Epithelial cell of esophagus (primary cell): ENCODE data around the gene RARS2.

Experiments
- DNase-seq: peaks from one replicate; pipeline ENCODE4 v3.0.0; 2010; ENCODE audit warnings: low read depth
- H3K4me3 ChIP-seq: 2 replicates; pipeline ENCODE4 v1.5.1; 2011; ENCODE audit warnings: mild to moderate bottlenecking, low read length, control low read depth
- CTCF ChIP-seq: IDR thresholded peaks from 2 replicates; pipeline ENCODE4 v1.5.1; 2011; ENCODE audit warnings: low read depth, mild to moderate bottlenecking, low read length, control low read depth, inconsistent platforms; ENCODE audit not compliant: insufficient read depth; ENCODE audit errors: missing control alignments

The RARS2 gene

DNA sequence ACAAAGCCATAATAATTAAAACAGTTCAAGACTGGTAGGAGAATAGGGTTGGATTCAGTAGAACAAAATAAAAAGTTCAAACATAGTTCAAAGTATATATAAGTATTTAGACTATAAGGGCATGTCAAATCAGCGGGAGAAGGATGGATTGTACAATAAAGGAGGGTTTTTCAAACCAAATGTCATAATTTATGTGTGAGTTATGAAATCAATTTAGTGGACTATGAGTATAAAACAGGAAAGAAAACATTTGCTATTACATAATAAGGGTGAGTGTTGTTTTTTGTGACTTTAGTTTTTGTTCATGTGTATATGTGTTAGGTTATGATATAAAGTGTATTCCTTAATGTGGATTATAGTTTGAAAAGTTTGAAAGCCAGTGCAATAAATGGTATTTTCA is 10.8 kb upstream of the RARS2 start:
- no peak for TF ChIP-seq CTCF
- no peak for DNase-seq
- no peak overlapping the region for H3K4me3 ChIP-seq

DNA sequence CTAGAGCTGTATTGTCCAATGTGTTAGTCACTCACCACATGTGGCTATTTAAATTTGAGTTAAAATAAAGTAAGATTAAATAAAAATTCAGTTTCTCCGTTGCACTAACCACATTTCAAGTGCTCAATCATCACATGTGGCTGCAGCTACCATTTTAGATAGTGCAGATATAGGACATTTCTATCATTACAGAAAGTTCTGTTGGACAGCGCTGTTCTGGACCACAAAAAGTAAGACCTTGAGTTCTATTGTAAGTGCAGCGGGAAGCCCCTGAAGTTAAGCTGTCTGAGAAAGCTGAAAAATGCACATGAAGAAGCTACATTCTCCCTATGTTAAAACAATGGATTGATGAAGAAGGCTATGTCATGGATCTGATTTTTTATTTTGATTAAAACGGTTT is 1.2 kb upstream of the RARS2 start:
- H3K4me3 ChIP-seq = peak overlapping the region; percentile 95
- no peak for TF ChIP-seq CTCF
- DNase-seq = no peak

DNA sequence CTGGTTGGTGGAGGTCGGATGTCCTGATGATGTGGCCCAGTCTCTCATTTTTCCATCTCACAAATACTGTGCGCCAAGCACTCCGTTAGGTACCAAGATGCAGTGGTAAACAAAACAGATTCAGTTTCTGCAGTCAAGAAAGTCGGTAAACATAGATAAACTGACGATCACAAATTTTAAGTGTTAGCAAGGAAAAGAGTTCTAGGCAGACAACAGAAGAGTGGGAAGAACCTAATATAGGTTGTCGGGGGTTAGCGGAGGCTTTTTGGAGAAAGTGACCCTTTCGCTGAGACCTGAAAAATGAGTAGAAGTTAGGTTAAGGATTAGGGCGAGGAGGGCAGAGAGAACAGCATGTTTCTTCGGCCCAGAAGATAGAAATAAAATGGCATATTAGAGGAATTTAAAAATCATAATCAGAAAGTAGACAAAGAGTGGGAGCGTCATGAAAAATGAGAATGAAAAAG is 662 bp upstream of the RARS2 start:
- H3K4me3 ChIP-seq = peak overlapping the region; percentile 95
- no peak for DNase-seq
- no peak for TF ChIP-seq CTCF

DNA sequence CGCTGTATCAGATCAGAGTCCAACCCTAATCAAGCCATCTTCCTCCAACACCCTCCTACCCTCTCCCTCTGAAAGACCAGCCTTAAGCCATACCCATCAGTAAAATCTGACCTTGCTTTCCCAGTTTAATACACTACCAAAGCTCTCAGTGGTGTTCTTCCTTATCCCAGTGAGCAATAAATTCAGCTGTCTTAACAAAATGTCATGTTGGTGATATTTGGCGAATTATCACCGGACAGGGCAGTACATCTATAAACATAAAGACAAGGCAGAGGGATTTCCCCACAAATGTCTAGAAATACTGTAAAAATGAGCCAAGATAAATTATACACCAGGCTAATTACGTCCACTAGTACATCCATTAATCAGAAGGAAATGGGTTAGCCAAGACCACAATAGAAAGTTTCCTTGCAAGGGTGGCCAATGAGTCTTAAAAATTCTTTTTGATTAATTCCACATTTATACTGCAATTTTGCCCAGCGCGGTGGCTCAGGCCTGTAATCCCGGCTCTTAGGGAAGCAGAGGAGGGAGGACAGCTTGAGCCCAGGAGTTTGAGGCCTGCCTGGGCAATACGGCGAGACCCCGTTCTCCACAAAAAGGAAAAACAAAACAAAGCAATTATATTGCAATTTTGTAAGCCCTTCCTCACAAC is 905 bp downstream of the RARS2 start:
- no peak for DNase-seq
- peak overlapping the region; percentile 95 for H3K4me3 ChIP-seq
- no peak for TF ChIP-seq CTCF

- no peak for TF ChIP-seq CTCF
- no peak overlapping the region for H3K4me3 ChIP-seq
- no peak for DNase-seq
These were observed 3.3 kb downstream of the RARS2 start for GRCh38 chr6:87586371-87587077.

GRCh38 chr6:87583822-87584221 is 6.0 kb downstream of the RARS2 start:
- H3K4me3 ChIP-seq = no peak overlapping the region
- no peak for DNase-seq
- TF ChIP-seq CTCF = no peak
